HEK293 (cell line): ENCODE measurements around the gene KCNE3.
A peak's percentile ranks its signal among the peaks of the same experiment; 100 is the strongest.

Experiments used
- KLF16 ChIP-seq: fragments of 450-650 bp; formaldehyde crosslinking; IDR thresholded peaks from 2 replicates; pipeline ENCODE4 v1.5.1; 2017; ENCODE audit warnings: missing biosample characterization, missing genetic modification characterization
- SCRT1 ChIP-seq: fragments of 450-650 bp; formaldehyde crosslinking; IDR thresholded peaks from 2 replicates; pipeline ENCODE4 v1.5.1; 2016; ENCODE audit warnings: missing biosample characterization, missing genetic modification characterization, borderline replicate concordance
- ZBTB17 ChIP-seq: fragments of 450-650 bp; formaldehyde crosslinking; IDR thresholded peaks from 2 replicates; pipeline ENCODE4 v1.5.1; 2016; ENCODE audit warnings: missing biosample characterization, missing genetic modification characterization
- ZNF155 ChIP-seq: fragments of 450-650 bp; formaldehyde crosslinking; IDR thresholded peaks from 2 replicates; pipeline ENCODE4 v1.5.1; 2016; ENCODE audit warnings: missing biosample characterization, missing genetic modification characterization
- ZNF174 ChIP-seq: fragments of 450-650 bp; formaldehyde crosslinking; IDR thresholded peaks from 2 replicates; pipeline ENCODE4 v1.5.0; 2017; ENCODE audit warnings: missing biosample characterization, mild to moderate bottlenecking, missing genetic modification characterization
- ZNF214 ChIP-seq: fragments of 450-650 bp; formaldehyde crosslinking; IDR thresholded peaks from 2 replicates; pipeline ENCODE4 v1.5.1; 2017; ENCODE audit warnings: missing biosample characterization, mild to moderate bottlenecking, missing genetic modification characterization, borderline replicate concordance
- ZNF302 ChIP-seq: fragments of 450-650 bp; formaldehyde crosslinking; IDR thresholded peaks from 2 replicates; pipeline ENCODE4 v1.5.1; 2016; ENCODE audit warnings: missing biosample characterization, missing genetic modification characterization, low read depth
- ZNF423 ChIP-seq: fragments of 450-650 bp; formaldehyde crosslinking; IDR thresholded peaks from 2 replicates; pipeline ENCODE4 v1.5.1; 2016; ENCODE audit warnings: missing biosample characterization, missing genetic modification characterization
- ZNF433 ChIP-seq: fragments of 450-650 bp; formaldehyde crosslinking; IDR thresholded peaks from 2 replicates; pipeline ENCODE4 v1.5.1; 2016; ENCODE audit warnings: missing biosample characterization, missing genetic modification characterization, low read depth
- ZNF530 ChIP-seq: fragments of 450-650 bp; formaldehyde crosslinking; IDR thresholded peaks from 2 replicates; pipeline ENCODE4 v1.5.1; 2016; ENCODE audit warnings: low read depth, missing biosample characterization, missing genetic modification characterization
- ZNF544 ChIP-seq: fragments of 450-650 bp; formaldehyde crosslinking; IDR thresholded peaks from 2 replicates; pipeline ENCODE4 v1.5.0; 2017; ENCODE audit warnings: missing biosample characterization, missing genetic modification characterization
- ZNF560 ChIP-seq: fragments of 450-650 bp; formaldehyde crosslinking; IDR thresholded peaks from 2 replicates; pipeline ENCODE4 v1.5.1; 2017; ENCODE audit warnings: missing biosample characterization, missing genetic modification characterization, borderline replicate concordance
- ZNF561 ChIP-seq: fragments of 450-650 bp; IDR thresholded peaks from 2 replicates; pipeline ENCODE4 v1.5.1; 2018; ENCODE audit warnings: missing biosample characterization, missing genetic modification characterization, borderline replicate concordance
- ZNF621 ChIP-seq: fragments of 450-650 bp; formaldehyde crosslinking; IDR thresholded peaks from 2 replicates; pipeline ENCODE4 v1.5.1; 2017; ENCODE audit warnings: missing biosample characterization, missing genetic modification characterization
- ZNF624 ChIP-seq: fragments of 450-650 bp; formaldehyde crosslinking; IDR thresholded peaks from 2 replicates; pipeline ENCODE4 v1.5.1; 2017; ENCODE audit warnings: missing biosample characterization, missing genetic modification characterization
- ZNF626 ChIP-seq: fragments of 450-650 bp; sonication (Bioruptor Pico); formaldehyde crosslinking; IDR thresholded peaks from 2 replicates; pipeline ENCODE4 v1.5.1; 2018; ENCODE audit warnings: missing biosample characterization, missing genetic modification characterization, inconsistent platforms
- ZNF629 ChIP-seq: fragments of 450-650 bp; formaldehyde crosslinking; IDR thresholded peaks from 2 replicates; pipeline ENCODE4 v1.5.1; 2017; ENCODE audit warnings: missing biosample characterization, missing genetic modification characterization
- ZNF768 ChIP-seq: fragments of 450-650 bp; formaldehyde crosslinking; IDR thresholded peaks from 2 replicates; pipeline ENCODE4 v1.5.1; 2018; ENCODE audit warnings: missing biosample characterization, mild to moderate bottlenecking, missing genetic modification characterization
- TF ChIP-seq, protein P1 (sequence below): fragments of 450-650 bp; formaldehyde crosslinking; IDR thresholded peaks from 2 replicates; pipeline ENCODE4 v1.5.1; 2017; ENCODE audit warnings: missing biosample characterization, missing genetic modification characterization
- TF ChIP-seq, protein P2 (sequence below): fragments of 450-650 bp; formaldehyde crosslinking; IDR thresholded peaks from 2 replicates; pipeline ENCODE4 v1.5.1; 2016; ENCODE audit warnings: missing biosample characterization, missing genetic modification characterization
- TF ChIP-seq, protein P3 (sequence below): fragments of 450-650 bp; formaldehyde crosslinking; IDR thresholded peaks from 2 replicates; pipeline ENCODE4 v1.5.1; 2016; ENCODE audit warnings: missing biosample characterization, missing genetic modification characterization, low read depth
- TF ChIP-seq, protein P4 (sequence below): fragments of 450-650 bp; formaldehyde crosslinking; IDR thresholded peaks from 2 replicates; pipeline ENCODE4 v1.5.1; 2016; ENCODE audit warnings: missing biosample characterization, missing genetic modification characterization

The KCNE3 gene

DNA sequence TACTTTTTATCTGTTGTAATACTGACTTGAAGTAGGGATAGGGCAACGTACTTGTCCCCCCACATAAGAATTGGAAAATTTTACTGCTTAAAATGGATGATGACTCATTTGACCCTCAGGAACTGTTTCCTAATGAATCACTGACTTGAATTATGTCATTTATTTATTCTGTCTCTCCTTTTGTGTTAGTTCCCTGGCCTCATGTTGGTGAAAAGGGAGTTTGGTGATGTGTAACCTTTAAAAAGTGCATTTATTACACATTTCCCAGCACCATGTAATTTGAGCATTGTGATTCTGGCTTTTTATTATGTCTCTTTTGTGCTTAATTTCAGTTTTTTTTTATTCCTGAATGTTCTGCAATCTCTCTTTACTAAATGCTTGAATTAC is 48.8 kb downstream of the KCNE3 start (continued):
- TF ChIP-seq, protein P1, sequence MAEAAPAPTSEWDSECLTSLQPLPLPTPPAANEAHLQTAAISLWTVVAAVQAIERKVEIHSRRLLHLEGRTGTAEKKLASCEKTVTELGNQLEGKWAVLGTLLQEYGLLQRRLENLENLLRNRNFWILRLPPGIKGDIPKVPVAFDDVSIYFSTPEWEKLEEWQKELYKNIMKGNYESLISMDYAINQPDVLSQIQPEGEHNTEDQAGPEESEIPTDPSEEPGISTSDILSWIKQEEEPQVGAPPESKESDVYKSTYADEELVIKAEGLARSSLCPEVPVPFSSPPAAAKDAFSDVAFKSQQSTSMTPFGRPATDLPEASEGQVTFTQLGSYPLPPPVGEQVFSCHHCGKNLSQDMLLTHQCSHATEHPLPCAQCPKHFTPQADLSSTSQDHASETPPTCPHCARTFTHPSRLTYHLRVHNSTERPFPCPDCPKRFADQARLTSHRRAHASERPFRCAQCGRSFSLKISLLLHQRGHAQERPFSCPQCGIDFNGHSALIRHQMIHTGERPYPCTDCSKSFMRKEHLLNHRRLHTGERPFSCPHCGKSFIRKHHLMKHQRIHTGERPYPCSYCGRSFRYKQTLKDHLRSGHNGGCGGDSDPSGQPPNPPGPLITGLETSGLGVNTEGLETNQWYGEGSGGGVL: peak; percentile 69; the same call in 1 of the 2 replicates
- TF ChIP-seq ZNF433 (tag by site-specific recombination) (no peak), ZNF626 (tag by site-specific recombination) (no peak), ZNF155 (tag by site-specific recombination) (no peak), ZNF561 (tag by site-specific recombination) (no peak), ZNF624 (no peak), ZNF530 (tag by site-specific recombination) (no peak), ZNF560 (tag by site-specific recombination) (no peak), KLF16 (no peak), ZNF423 (tag by site-specific recombination) (no peak), ZNF214 (no peak), ZNF621 (tag by site-specific recombination) (no peak), ZNF544 (no peak), ZBTB17 (tag by site-specific recombination) (peak; percentile 61; the same call in 1 of the 2 replicates), SCRT1 (no peak), ZNF629 (tag by site-specific recombination) (peak; percentile 87), ZNF174 (tag by site-specific recombination) (no peak), ZNF302 (no peak), ZNF768 (tag by site-specific recombination) (no peak)
- TF ChIP-seq, protein P2, sequence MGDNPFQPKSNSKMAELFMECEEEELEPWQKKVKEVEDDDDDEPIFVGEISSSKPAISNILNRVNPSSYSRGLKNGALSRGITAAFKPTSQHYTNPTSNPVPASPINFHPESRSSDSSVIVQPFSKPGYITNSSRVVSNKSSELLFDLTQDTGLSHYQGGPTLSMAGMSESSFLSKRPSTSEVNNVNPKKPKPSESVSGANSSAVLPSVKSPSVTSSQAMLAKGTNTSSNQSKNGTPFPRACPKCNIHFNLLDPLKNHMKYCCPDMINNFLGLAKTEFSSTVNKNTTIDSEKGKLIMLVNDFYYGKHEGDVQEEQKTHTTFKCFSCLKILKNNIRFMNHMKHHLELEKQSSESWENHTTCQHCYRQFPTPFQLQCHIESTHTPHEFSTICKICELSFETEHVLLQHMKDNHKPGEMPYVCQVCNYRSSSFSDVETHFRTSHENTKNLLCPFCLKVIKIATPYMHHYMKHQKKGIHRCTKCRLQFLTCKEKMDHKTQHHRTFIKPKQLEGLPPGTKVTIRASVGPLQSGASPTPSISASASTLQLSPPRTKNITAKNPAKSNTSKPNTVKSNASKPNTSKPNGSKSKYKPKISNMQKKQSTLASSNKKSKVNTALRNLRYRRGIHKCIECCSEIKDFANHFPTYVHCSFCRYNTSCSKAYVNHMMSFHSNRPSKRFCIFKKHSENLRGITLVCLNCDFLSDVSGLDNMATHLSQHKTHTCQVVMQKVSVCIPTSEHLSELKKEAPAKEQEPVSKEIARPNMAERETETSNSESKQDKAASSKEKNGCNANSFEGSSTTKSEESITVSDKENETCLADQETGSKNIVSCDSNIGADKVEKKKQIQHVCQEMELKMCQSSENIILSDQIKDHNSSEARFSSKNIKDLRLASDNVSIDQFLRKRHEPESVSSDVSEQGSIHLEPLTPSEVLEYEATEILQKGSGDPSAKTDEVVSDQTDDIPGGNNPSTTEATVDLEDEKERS (tag by site-specific recombination): no peak
- TF ChIP-seq, protein P3, sequence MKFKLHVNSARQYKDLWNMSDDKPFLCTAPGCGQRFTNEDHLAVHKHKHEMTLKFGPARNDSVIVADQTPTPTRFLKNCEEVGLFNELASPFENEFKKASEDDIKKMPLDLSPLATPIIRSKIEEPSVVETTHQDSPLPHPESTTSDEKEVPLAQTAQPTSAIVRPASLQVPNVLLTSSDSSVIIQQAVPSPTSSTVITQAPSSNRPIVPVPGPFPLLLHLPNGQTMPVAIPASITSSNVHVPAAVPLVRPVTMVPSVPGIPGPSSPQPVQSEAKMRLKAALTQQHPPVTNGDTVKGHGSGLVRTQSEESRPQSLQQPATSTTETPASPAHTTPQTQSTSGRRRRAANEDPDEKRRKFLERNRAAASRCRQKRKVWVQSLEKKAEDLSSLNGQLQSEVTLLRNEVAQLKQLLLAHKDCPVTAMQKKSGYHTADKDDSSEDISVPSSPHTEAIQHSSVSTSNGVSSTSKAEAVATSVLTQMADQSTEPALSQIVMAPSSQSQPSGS (tag by site-specific recombination): peak; percentile 85
- TF ChIP-seq, protein P4, sequence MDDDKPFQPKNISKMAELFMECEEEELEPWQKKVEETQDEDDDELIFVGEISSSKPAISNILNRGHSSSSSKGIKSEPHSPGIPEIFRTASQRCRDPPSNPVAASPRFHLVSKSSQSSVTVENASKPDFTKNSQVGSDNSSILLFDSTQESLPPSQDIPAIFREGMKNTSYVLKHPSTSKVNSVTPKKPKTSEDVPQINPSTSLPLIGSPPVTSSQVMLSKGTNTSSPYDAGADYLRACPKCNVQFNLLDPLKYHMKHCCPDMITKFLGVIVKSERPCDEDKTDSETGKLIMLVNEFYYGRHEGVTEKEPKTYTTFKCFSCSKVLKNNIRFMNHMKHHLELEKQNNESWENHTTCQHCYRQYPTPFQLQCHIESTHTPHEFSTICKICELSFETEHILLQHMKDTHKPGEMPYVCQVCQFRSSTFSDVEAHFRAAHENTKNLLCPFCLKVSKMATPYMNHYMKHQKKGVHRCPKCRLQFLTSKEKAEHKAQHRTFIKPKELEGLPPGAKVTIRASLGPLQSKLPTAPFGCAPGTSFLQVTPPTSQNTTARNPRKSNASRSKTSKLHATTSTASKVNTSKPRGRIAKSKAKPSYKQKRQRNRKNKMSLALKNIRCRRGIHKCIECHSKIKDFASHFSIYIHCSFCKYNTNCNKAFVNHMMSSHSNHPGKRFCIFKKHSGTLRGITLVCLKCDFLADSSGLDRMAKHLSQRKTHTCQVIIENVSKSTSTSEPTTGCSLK (tag by site-specific recombination): no peak
